Measurements from ENCODE around the gene TMEM143.

Gene TMEM143

DNA sequence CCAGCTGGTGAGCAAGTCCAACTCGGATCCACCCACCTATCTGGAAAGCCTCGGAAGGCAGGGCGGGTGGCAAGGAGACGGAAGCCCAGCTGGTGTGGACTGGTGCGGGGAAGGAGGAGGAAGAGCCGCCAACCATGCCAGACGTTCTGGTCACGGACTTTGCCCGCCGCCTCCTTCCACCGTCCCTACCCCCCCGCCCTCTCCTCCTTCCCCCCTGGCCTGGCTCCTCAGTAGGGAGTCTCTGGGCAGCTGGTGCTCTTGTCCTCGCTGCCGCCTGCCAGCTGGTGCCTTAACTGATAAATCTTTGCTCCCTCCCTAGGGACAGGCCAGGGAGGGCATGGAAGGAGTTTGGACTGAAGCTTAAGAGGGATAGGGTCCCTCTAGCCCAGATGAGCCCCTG, 5.2 kb upstream of the TMEM143 start:
- H3K4me1 ChIP-seq (ENCODE audit: control insufficient read depth, insufficient read depth, low read length) = peaks cover 3% of the 10 kb centered on the region

DNA sequence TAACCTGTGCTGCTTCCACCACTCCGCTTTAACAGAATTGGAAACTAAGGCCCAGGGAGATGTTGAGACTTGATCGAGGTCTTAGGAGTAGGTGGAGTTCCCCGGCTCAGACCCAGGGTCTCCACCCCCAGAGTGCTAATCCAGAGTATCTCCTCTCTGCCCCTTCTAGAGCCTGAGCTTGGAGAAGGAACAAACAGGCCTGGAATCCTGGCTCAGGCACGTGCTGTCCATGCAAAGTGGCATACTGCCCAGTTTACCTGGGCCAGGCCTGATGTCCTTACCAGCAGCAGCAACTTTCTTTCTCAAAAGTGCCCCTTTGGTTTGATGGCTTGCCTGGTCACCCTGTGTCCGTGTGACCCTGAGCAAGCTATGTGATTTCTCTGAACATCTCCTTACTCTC, 4.1 kb upstream of the TMEM143 start:
- Histone ChIP-seq H3K9ac (ENCODE audit: low read length) (no peak overlapping the region), H3K27me3 (ENCODE audit: control insufficient read depth, insufficient read depth, low read length) (no peaks in the 10 kb centered on the region), H3K27ac (ENCODE audit: low read depth, low read length) (no peak overlapping the region), H3K9me3 (ENCODE audit: control insufficient read depth, insufficient read depth, low read depth, low read length) (no peaks in the 10 kb centered on the region), H3K4me3 (ENCODE audit: low read depth, low read length) (no peak overlapping the region), H3K4me1 (ENCODE audit: control insufficient read depth, insufficient read depth, low read length) (peaks cover 4% of the 10 kb centered on the region), H3K36me3 (ENCODE audit: control insufficient read depth, insufficient read depth, low read length) (no peaks in the 10 kb centered on the region)

More for the DNA sequence above, 5.2 kb upstream of the TMEM143 start:
- Histone ChIP-seq H3K27me3 (ENCODE audit: control insufficient read depth, insufficient read depth, low read length) (no peaks in the 10 kb centered on the region), H3K4me3 (ENCODE audit: low read depth, low read length) (no peak overlapping the region), H3K36me3 (ENCODE audit: control insufficient read depth, insufficient read depth, low read length) (no peaks in the 10 kb centered on the region), H3K27ac (ENCODE audit: low read depth, low read length) (no peak overlapping the region), H3K9me3 (ENCODE audit: control insufficient read depth, insufficient read depth, low read depth, low read length) (no peaks in the 10 kb centered on the region), H3K9ac (ENCODE audit: low read length) (no peak overlapping the region)

DNA sequence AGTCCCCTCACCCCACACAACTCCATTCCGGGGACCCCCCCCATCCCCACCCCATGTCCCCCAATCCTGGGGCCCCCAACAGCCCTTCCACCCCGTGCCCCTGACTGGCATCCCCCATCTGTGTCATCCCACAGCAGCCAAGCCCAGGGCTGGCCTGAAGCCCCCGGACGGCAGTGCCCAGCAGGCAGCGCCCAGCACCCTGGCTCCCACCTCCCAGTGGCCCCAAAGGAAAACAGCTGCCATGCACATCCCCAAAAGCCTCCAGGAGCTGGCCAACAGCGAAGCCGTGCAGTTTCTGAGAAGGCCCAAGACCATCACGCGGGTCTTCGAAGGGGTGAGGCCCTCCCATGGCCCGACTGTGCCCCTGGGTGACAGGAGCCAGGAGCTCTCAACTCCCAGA, 1.9 kb upstream of the TMEM143 start:
- peaks cover 6% of the 10 kb centered on the region for H3K4me1 ChIP-seq (ENCODE audit: control insufficient read depth, insufficient read depth, low read length)

GRCh38 chr19:48364598-48365348, 1.0 kb upstream of the TMEM143 start:
- Histone ChIP-seq H3K9ac (ENCODE audit: low read length) (peak overlapping the region; percentile 21), H3K27me3 (ENCODE audit: control insufficient read depth, insufficient read depth, low read length) (no peaks in the 10 kb centered on the region), H3K27ac (ENCODE audit: low read depth, low read length) (peak overlapping the region; percentile 6; the same call in 1 of the 2 replicates), H3K4me3 (ENCODE audit: low read depth, low read length) (peak overlapping the region; percentile 45), H3K9me3 (ENCODE audit: control insufficient read depth, insufficient read depth, low read depth, low read length) (no peaks in the 10 kb centered on the region), H3K36me3 (ENCODE audit: control insufficient read depth, insufficient read depth, low read length) (no peaks in the 10 kb centered on the region), H3K4me1 (ENCODE audit: control insufficient read depth, insufficient read depth, low read length) (peaks cover 6% of the 10 kb centered on the region)

More for the DNA sequence above, 1.9 kb upstream of the TMEM143 start:
- Histone ChIP-seq H3K27me3 (ENCODE audit: control insufficient read depth, insufficient read depth, low read length) (no peaks in the 10 kb centered on the region), H3K27ac (ENCODE audit: low read depth, low read length) (no peak overlapping the region), H3K9ac (ENCODE audit: low read length) (no peak overlapping the region), H3K9me3 (ENCODE audit: control insufficient read depth, insufficient read depth, low read depth, low read length) (no peaks in the 10 kb centered on the region), H3K4me3 (ENCODE audit: low read depth, low read length) (no peak overlapping the region), H3K36me3 (ENCODE audit: control insufficient read depth, insufficient read depth, low read length) (no peaks in the 10 kb centered on the region)

DNA sequence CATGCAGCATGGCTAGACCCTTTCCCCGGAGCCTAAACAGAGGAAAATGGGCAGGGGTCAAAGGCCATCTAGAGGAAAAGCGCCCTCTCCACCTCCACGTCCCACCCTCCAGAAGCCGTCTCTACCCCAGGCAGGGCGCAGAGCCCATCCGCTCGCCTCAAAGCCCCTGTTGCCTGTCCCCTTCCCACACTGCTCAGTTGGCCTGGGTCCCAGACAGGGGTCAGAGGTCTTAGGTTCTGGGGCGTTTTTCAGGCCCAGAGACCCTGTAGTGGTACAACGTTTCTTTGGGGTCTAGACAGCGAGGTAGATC, 285 bp downstream of the TMEM143 start:
- no peaks in the 10 kb centered on the region for H3K36me3 ChIP-seq (ENCODE audit: control insufficient read depth, insufficient read depth, low read length)
- no peaks in the 10 kb centered on the region for H3K9me3 ChIP-seq (ENCODE audit: control insufficient read depth, insufficient read depth, low read depth, low read length)
- no peaks in the 10 kb centered on the region for H3K27me3 ChIP-seq (ENCODE audit: control insufficient read depth, insufficient read depth, low read length)
- H3K4me1 ChIP-seq (ENCODE audit: control insufficient read depth, insufficient read depth, low read length) = peaks cover 6% of the 10 kb centered on the region
- peak overlapping the region; percentile 66 for H3K4me3 ChIP-seq (ENCODE audit: low read depth, low read length)
- H3K9ac ChIP-seq (ENCODE audit: low read length) = peak overlapping the region; percentile 81
- H3K27ac ChIP-seq (ENCODE audit: low read depth, low read length) = peak overlapping the region; percentile 36; the same call in 1 of the 2 replicates

- peak overlapping the region; percentile 81 for H3K9ac ChIP-seq (ENCODE audit: low read length)
- peaks cover 6% of the 10 kb centered on the region for H3K4me1 ChIP-seq (ENCODE audit: control insufficient read depth, insufficient read depth, low read length)
- H3K27me3 ChIP-seq (ENCODE audit: control insufficient read depth, insufficient read depth, low read length) = no peaks in the 10 kb centered on the region
- no peaks in the 10 kb centered on the region for H3K36me3 ChIP-seq (ENCODE audit: control insufficient read depth, insufficient read depth, low read length)
- H3K27ac ChIP-seq (ENCODE audit: low read depth, low read length) = peak overlapping the region; percentile 36; the same call in 1 of the 2 replicates
- no peaks in the 10 kb centered on the region for H3K9me3 ChIP-seq (ENCODE audit: control insufficient read depth, insufficient read depth, low read depth, low read length)
- H3K4me3 ChIP-seq (ENCODE audit: low read depth, low read length) = peak overlapping the region; percentile 66
Observed at GRCh38 chr19:48362716-48363499, 832 bp downstream of the TMEM143 start.

DNA sequence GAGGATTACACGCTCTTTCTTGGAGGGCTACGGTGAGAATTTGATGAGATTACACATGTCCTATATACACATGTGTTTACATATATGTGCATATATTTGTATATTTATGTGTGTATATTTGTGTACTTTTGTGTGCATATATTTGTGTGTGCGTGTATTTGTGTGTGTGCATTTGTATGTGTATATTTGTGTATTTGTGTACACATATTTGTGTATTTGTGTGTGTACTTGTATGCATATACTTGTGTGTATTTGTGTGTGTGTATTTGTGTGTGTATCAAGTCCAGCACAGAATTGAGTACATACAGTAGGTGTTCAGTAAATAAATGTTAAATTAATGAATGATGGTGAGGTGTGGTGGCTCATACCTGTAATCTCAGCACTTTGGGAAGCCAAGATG, 1.8 kb downstream of the TMEM143 start:
- Histone ChIP-seq H3K9ac (ENCODE audit: low read length) (no peak overlapping the region), H3K4me3 (ENCODE audit: low read depth, low read length) (no peak overlapping the region), H3K9me3 (ENCODE audit: control insufficient read depth, insufficient read depth, low read depth, low read length) (no peaks in the 10 kb centered on the region), H3K36me3 (ENCODE audit: control insufficient read depth, insufficient read depth, low read length) (no peaks in the 10 kb centered on the region), H3K27ac (ENCODE audit: low read depth, low read length) (no peak overlapping the region), H3K27me3 (ENCODE audit: control insufficient read depth, insufficient read depth, low read length) (no peaks in the 10 kb centered on the region), H3K4me1 (ENCODE audit: control insufficient read depth, insufficient read depth, low read length) (peaks cover 6% of the 10 kb centered on the region)

DNA sequence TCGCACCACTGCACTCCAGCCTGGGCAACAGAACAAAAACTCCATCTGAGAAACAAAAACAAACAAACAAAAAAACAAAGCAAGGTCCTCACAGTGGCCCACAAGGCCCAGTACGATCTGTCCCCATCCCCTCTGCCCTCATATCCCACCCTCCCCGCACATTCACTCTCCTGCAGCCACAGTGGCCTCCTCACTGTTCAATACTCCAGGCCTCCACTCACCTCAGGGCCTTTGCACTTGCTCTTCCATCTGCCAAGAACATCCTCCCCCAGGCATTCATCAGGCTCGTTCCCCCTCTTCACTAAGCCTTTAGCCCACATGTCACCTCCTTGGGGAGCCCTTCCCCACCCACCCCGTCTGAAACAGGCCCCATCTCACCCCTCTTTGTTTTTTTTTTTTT, 4.6 kb downstream of the TMEM143 start:
- Histone ChIP-seq H3K9me3 (ENCODE audit: control insufficient read depth, insufficient read depth, low read depth, low read length) (no peaks in the 10 kb centered on the region), H3K4me1 (ENCODE audit: control insufficient read depth, insufficient read depth, low read length) (0 out of 2 replicates have a peak, but pooled peaks cover 2% of the 10 kb centered on the region), H3K27ac (ENCODE audit: low read depth, low read length) (no peak overlapping the region), H3K36me3 (ENCODE audit: control insufficient read depth, insufficient read depth, low read length) (no peaks in the 10 kb centered on the region), H3K9ac (ENCODE audit: low read length) (no peak overlapping the region), H3K27me3 (ENCODE audit: control insufficient read depth, insufficient read depth, low read length) (no peaks in the 10 kb centered on the region), H3K4me3 (ENCODE audit: low read depth, low read length) (no peak overlapping the region)

GRCh38 chr19:48355365-48355954, 8.3 kb downstream of the TMEM143 start:
- Histone ChIP-seq H3K4me1 (ENCODE audit: control insufficient read depth, insufficient read depth, low read length) (no peaks in the 10 kb centered on the region), H3K9ac (ENCODE audit: low read length) (peak overlapping the region; percentile 33), H3K27me3 (ENCODE audit: control insufficient read depth, insufficient read depth, low read length) (no peaks in the 10 kb centered on the region), H3K4me3 (ENCODE audit: low read depth, low read length) (no peak overlapping the region), H3K36me3 (ENCODE audit: control insufficient read depth, insufficient read depth, low read length) (no peaks in the 10 kb centered on the region), H3K9me3 (ENCODE audit: control insufficient read depth, insufficient read depth, low read depth, low read length) (no peaks in the 10 kb centered on the region), H3K27ac (ENCODE audit: low read depth, low read length) (peak overlapping the region; percentile 54; the same call in 1 of the 2 replicates)

DNA sequence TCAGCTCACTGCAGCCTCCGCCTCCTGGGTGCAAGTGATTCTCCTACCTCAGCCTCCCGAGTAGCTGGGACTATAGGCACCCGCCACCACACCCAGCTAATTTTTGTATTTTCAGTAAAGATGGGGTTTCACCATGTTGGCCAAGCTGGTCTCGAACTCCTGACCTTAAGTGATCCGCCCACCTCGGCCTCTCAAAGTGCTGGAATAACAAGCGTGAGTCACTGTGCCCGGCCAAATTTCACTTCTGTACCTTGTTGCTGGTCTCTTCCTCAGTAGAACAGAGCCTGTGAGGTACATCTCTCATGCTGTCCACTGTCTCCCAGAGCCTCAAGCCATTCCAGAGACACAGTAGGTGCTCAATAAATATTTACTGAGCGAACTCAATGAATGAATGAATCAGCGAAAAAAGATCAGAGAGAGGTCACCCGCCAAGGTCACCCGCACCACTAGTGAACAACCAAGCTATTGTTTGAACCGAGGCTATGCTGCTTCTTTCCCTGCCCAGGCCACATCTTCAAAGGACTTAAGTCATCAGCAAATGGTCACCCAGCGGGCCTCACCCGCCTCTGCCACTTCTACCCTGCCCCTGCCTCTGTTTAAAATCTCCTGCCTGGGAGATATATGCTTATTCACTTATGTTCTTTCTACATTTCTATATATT, 9.3 kb downstream of the TMEM143 start:
- Histone ChIP-seq H3K9ac (ENCODE audit: low read length) (no peak overlapping the region), H3K4me1 (ENCODE audit: control insufficient read depth, insufficient read depth, low read length) (no peaks in the 10 kb centered on the region), H3K27ac (ENCODE audit: low read depth, low read length) (no peak overlapping the region), H3K9me3 (ENCODE audit: control insufficient read depth, insufficient read depth, low read depth, low read length) (no peaks in the 10 kb centered on the region), H3K36me3 (ENCODE audit: control insufficient read depth, insufficient read depth, low read length) (no peaks in the 10 kb centered on the region), H3K27me3 (ENCODE audit: control insufficient read depth, insufficient read depth, low read length) (no peaks in the 10 kb centered on the region), H3K4me3 (ENCODE audit: low read depth, low read length) (no peak overlapping the region)

Data from HUES6 (cell line).